ENCODE measurements around the gene PPP6R3.
"Not testable (repeated sequence)": the region's sequence is repeated elsewhere in the genome, so short reads cannot be mapped to it uniquely, and the experiment has no call there.

GRCh38 chr11:68632375-68632774 is 171.8 kb downstream of the PPP6R3 start:
- not testable (repeated sequence) for TF ChIP-seq CTCF, POLR2A (IDR thresholded peaks at IDR 0.05)
